Heart left ventricle (tissue), 16 donors: ENCODE results near the gene LSM2. TPM values are rescaled to one million over a fixed set of nuclear protein-coding genes. Genes with fewer than 3 reads are reported as not detected.

Source experiments
- ATAC-seq, 4 donors: fragments of 200-7000 bp; cut with Tn5 transposase; one replicate each; pipeline ENCODE4 v1.9.1; 2020 to 2022; ENCODE audit warnings: moderate library complexity in 4 of 4, mild to moderate bottlenecking in 3 of 4, moderate number of reproducible peaks in 1 of 4
- DNase-seq, 5 donors: peaks; one replicate each; pipeline ENCODE4 v3.0.0-alpha.2; 2020
- H3K27ac ChIP-seq, 12 donors: fragments of 200-600 bp; sonication (generic) in 4 of 12; one replicate each; pipeline versions ENCODE4 v1.5.0 to v1.8.0; 2016 to 2022; ENCODE audit warnings: mild to moderate bottlenecking in 2 of 12
- H3K27me3 ChIP-seq, 9 donors: fragments of 200-600 bp; sonication (generic) in 2 of 9; one replicate each; pipeline versions ENCODE4 v1.5.1 to v1.8.0; 2016 to 2022; ENCODE audit warnings: mild to moderate bottlenecking in 3 of 9
- H3K36me3 ChIP-seq, 9 donors: fragments of 200-600 bp; sonication (generic) in 2 of 9; one replicate each; pipeline versions ENCODE4 v1.5.0 to v1.8.0; 2018 to 2022; ENCODE audit warnings: mild to moderate bottlenecking in 2 of 9
- H3K4me1 ChIP-seq, 12 donors: fragments of 200-600 bp; sonication (generic) in 4 of 12; one replicate each; pipeline versions ENCODE4 v1.5.0 to v1.8.0; 2016 to 2022; ENCODE audit warnings: mild to moderate bottlenecking in 3 of 12
- H3K4me3 ChIP-seq, 12 donors: fragments of 200-600 bp; sonication (generic) in 4 of 12; one replicate each; pipeline versions ENCODE4 v1.5.0 to v1.8.0; 2017 to 2022; ENCODE audit warnings: mild to moderate bottlenecking in 9 of 12, moderate library complexity in 4 of 12
- H3K9me3 ChIP-seq, 12 donors: fragments of 200-600 bp; sonication (generic) in 4 of 12; one replicate each; pipeline versions ENCODE4 v1.5.0 to v1.8.0; 2016 to 2022; ENCODE audit warnings: mild to moderate bottlenecking in 1 of 12
- CTCF ChIP-seq, 12 donors: fragments of 200-600 bp; sonication (generic) in 4 of 12; IDR thresholded peaks; one replicate each; pipeline versions ENCODE4 v1.5.0 to v1.8.0; 2018 to 2022; ENCODE audit warnings: antibody characterized with exemption in 12 of 12, mild to moderate bottlenecking in 5 of 12
- POLR2A ChIP-seq, 2 donors: fragments of 450-650 bp; IDR thresholded peaks; one replicate each; pipeline ENCODE4 v1.6.1; 2017; ENCODE audit warnings: antibody characterized with exemption in 2 of 2, mild to moderate bottlenecking in 2 of 2, moderate library complexity in 2 of 2
- WGBS, 4 donors: extraction: QIAGEN DNeasy Blood & Tissue Kit in 2 of 4; methylation state at CpG; one replicate each; pipeline versions ENCODE4 v1.1.5 to v1.1.7; 2013 to 2018; 5-methylcytosine and 5-hydroxymethylcytosine counted together
- intact Hi-C, 10 donors: fragments of 100-400 bp; cut with DNase I; formaldehyde crosslinking; loops; one replicate each; pipeline versions ENCODE4 v1.11.1 to v1.14.2; 2022
- polyA plus RNA-seq, 2 donors: library from polyadenylated mRNA; stranded (reverse); fragments of 200-250 nt; gene quantifications; one replicate each; pipeline ENCODE4 v1.2.3, GENCODE V29; 2013
- total RNA-seq, 9 donors: library from RNA; depleted of rRNA in 2 of 9; stranded (reverse); fragments of >200 nt in 2 of 9; fragmentation: NEBNext Ultra II Directional in 3 of 9; extraction: Animal tissue kit (Norgen Biotek cat#: 25700) in 3 of 9; gene quantifications; one replicate each; pipeline versions ENCODE4 v1.1.0 to v1.2.4, GENCODE V29; 2016 to 2023
- donor health status: ischemic (EF 13 %, LVEDD 7.1; RV severe dilation, severe dysfunction).
- donor health status: healthy with polysubstance abuse.
- donor health status: DM: no; HTN: yes; CAD: no.
- donor health status: DM: no; HTN: no; CAD: no.
- donor health status: ischemic (EF 25% LVEDD 6.9; RV normal size, moderate dysfunction).
- donor health status: ischemic (EF 25% LVEDD 5.7; RV mildly dilated, moderate dysfunction).
- donor health status: healthy.
- donor health status: DM: yes; HTN: yes; CAD: no.
- donor health status: ischemic (EF 35%, LVEDD 5.7; RV mildly dilated, moderate dysfunction).
- donor health status: nonischemic (EF 11% LVEDD 7.7; RV severe dilation, severe dysfunction).
- donor health status: DM: yes; HTN: yes; CAD: no.
- donor health status: PGD.
- donor health status: ischemic (EF 29% LVEDD 5.4; RV normal size, mild dysfunction).
- donor health status: nonischemic (EF 23%, LVEDD 6.1; RV moderate dilation, normal function).

The LSM2 gene
- total and polyA plus RNA-seq, 11 donors, result 22.9 to 64.7 (median 26.6) TPM

DNA sequence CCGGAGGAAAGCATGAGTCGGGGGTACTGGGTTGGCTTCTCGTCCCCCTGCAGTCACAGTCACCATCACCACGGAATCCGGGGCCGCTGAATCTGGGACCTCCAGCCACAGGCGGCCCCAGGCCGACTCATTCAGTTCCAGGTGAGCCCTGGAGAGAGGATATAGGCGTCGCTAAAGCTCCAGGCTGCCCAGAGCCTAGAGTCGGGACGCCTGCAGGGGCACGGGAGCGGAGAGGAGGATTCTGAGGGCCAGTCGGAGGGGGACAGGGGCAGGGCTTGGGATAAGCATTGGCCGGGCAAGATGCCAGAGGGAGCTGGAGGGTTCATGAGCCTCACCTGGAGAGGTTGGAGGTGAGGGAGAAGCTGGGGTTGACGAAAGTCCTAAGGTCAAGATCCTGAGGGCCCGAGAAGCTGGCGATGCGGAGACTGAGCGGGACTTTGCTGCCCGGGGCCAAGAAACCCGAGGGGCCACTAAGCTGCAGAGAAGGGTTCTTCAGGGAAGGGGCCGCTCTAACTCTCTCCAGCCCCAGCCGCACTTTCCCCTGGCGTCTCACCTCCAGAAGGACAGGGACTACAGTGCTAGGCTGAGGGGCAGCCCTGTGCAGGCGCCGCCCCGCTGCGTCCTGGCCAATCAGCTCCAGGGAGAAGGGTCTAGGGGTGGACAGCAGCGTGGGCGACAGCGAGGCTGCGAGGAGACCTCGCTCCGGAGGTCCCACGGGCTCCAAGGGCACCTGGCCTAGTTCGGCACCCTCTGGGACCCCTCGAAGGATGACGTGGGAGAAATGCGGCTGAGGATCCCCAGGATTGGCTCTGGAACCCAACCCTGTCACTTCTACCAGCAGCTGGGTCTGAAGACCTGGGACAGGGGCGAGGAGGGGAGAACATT lies 40.6 kb downstream of the LSM2 start:
- WGBS, 4 donors, result 55 to 72% (median 61%) methylated on average over 37 to 42 of the region's 42 CpGs
- no peak for DNase-seq
- TF ChIP-seq CTCF (IDR thresholded peaks at IDR 0.05), result no peak
- TF ChIP-seq POLR2A (IDR thresholded peaks at IDR 0.05), result no peak
- peak in 2 of 4 donors; percentile 30 to 42 for ATAC-seq
- intact Hi-C loops, result loop anchor here in 4 of 10 donors (5.0 to 10.0 kb wide), 4 partner anchors 34 to 84 kb away; partner anchors contain the start of genes DDAH2 (in 2 of the 4) and LY6G5C (in 2 of the 4)
- Histone ChIP-seq H3K4me3 (peak overlapping the region in 6 of 12 donors; percentile 22 to 38 (median 26)), H3K36me3 (peaks cover 0 to 14% (median 0%) of the 10 kb centered on the region in 9 donors), H3K4me1 (peaks cover 0 to 32% (median 6%) of the 10 kb centered on the region in 12 donors), H3K27ac (no peak overlapping the region), H3K27me3 (no peaks in the 10 kb centered on the region), H3K9me3 (no peaks in the 10 kb centered on the region)

DNA sequence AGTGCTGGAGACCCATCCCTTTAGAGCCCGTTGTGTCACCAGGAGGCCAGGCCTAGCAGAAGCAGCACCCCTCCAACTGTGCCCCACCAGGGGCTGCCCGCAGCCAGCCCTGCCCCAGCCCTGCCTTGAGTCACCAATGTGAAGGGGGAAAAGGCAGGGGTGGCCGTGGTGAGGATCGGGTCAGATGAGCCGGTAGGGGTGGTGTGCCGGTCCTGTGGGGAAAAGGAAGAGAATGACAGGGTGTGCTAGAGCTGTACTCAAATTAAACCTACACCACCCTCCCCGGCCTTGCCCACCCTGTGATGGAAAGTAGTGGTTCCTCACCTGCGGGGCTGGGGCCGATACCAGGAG lies 41.2 kb downstream of the LSM2 start:
- peaks cover 0 to 17% (median 0%) of the 10 kb centered on the region in 9 donors for H3K36me3 ChIP-seq
- H3K4me3 ChIP-seq, result no peak overlapping the region
- no peaks in the 10 kb centered on the region for H3K9me3 ChIP-seq
- DNase-seq (no peak), ATAC-seq (no peak)
- intact Hi-C loops, result loop anchor here in 4 of 10 donors (5.0 to 10.0 kb wide), 4 partner anchors 33 to 83 kb away; partner anchors contain the start of genes DDAH2 (in 2 of the 4) and LY6G5C (in 2 of the 4)
- WGBS, 4 donors, result 87 to 96% (median 90%) methylated on average over 9 of the region's 9 CpGs
- H3K4me1 ChIP-seq, result peaks cover 0 to 32% (median 6%) of the 10 kb centered on the region in 12 donors
- H3K27me3 ChIP-seq, result no peaks in the 10 kb centered on the region
- no peak overlapping the region for H3K27ac ChIP-seq
- no peak for TF ChIP-seq POLR2A (IDR thresholded peaks at IDR 0.05)
- TF ChIP-seq CTCF (IDR thresholded peaks at IDR 0.05), result no peak

DNA sequence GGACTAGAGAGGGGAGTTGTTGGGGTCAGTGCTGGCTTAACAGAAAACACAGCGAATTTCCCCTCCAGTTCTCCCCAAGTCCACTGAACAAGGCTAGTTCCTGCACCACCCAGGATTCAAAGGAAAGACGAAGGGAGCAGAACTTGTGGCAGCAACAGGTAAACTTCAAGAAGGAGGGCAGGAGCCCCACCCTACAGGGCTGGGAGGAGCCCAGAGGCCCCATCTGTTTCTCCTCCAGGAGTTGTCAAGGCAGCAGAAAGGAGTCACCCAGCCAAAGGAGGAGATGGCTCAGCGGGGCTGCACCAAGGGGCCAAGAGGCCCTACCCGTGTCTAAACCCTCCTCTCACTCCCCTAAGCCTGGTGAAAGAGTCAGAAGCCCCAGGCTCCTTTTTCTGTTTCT lies 42.6 kb downstream of the LSM2 start:
- Histone ChIP-seq H3K9me3 (no peaks in the 10 kb centered on the region), H3K27me3 (no peaks in the 10 kb centered on the region), H3K4me3 (no peak overlapping the region), H3K36me3 (peaks cover 0 to 23% (median 0%) of the 10 kb centered on the region in 9 donors), H3K27ac (no peak overlapping the region), H3K4me1 (peaks cover 0 to 22% (median 6%) of the 10 kb centered on the region in 12 donors)
- DNase-seq (no peak), ATAC-seq (no peak)
- intact Hi-C loops, result loop anchor here in 3 of 10 donors (5.0 to 10.0 kb wide), 3 partner anchors 37 to 82 kb away; partner anchors contain the start of genes LY6G5C (in 2 of the 3) and DDAH2 (in 1 of the 3)
- 85 to 89% (median 86%) methylated on average over 4 of the region's 4 CpGs for WGBS, 4 donors
- no peak for TF ChIP-seq POLR2A (IDR thresholded peaks at IDR 0.05)
- TF ChIP-seq CTCF (IDR thresholded peaks at IDR 0.05), result no peak

GRCh38 chr6:31763619-31763940 lies 43.2 kb downstream of the LSM2 start:
- Histone ChIP-seq H3K4me1 (peaks cover 0 to 21% (median 6%) of the 10 kb centered on the region in 12 donors), H3K36me3 (peaks cover 0 to 29% (median 0%) of the 10 kb centered on the region in 9 donors), H3K4me3 (no peak overlapping the region), H3K27ac (peak overlapping the region in 1 of 12 donors; percentile 47), H3K27me3 (no peaks in the 10 kb centered on the region), H3K9me3 (no peaks in the 10 kb centered on the region)
- TF ChIP-seq POLR2A (IDR thresholded peaks at IDR 0.05) (no peak), CTCF (IDR thresholded peaks at IDR 0.05) (peak in 1 of 12 donors; percentile 11)
- peak in 1 of 5 donors; percentile 34 for DNase-seq
- intact Hi-C loops, result loop anchor here in 3 of 10 donors (5.0 to 10.0 kb wide), 3 partner anchors 36 to 81 kb away; partner anchors contain the start of genes LY6G5C (in 2 of the 3) and DDAH2 (in 1 of the 3)
- ATAC-seq, result peak in 3 of 4 donors; percentile 55 to 77 (median 57)
- 0 to 16% (median 3%) methylated on average over 1 of the region's 1 CpG for WGBS, 4 donors
